ENCODE measurements around the gene RBAK.

GRCh38 chr7:5041047-5041446, 4.6 kb upstream of the RBAK start:
- no peak for TF ChIP-seq CTCF (IDR thresholded peaks at IDR 0.05; ENCODE audit: low read depth, low read length)
- no peak for TF ChIP-seq EZH2phosphoT487 (IDR thresholded peaks at IDR 0.05; ENCODE audit: low read depth)

Data from OCI-LY3 (cell line).